Placental pericyte (primary cell): Measurements from ENCODE around the gene RFPL3. TPM values are rescaled to one million over a fixed set of nuclear protein-coding genes. Genes with fewer than 3 reads are reported as not detected.

Experiments
- small RNA-seq: library from RNA; depleted of rRNA; stranded (forward); fragments of <200 nt; gene quantifications from one replicate; pipeline ENCODE3, GENCODE V24; 2012; ENCODE audit warnings: low replicate concordance
- total RNA-seq: library from RNA; depleted of rRNA; stranded (reverse); fragments of >200 nt; gene quantifications from 2 replicates; pipeline ENCODE4 v1.2.3, GENCODE V29; 2012

The RFPL3 gene
- total RNA-seq: not detected in 2 replicates

GRCh38 chr22:32357567-32357966, at the start of gene RFPL3:
TSS of gene RFPL3 (plus strand) at chr22:32357867. CDS start at chr22:32358072, 205 bp downstream.

Small RNA genes within 50 kb of the gene (small RNA-seq; reads per million reads assigned to genes)
- not detected for gene AL021937.2
- not detected for gene IGLVIVOR22-2
- gene RF02171: not detected
- gene RF02172: not detected

Other genes starting within 250 kb of the RFPL3 start
- not detected in 2 replicates for gene C22orf42, start 198.6 kb upstream of the RFPL3 start, total RNA-seq
- not detected in 2 replicates for gene RFPL2, start 152.8 kb upstream of the RFPL3 start, total RNA-seq
- not detected in 2 replicates for gene SLC5A4, start 102.5 kb upstream of the RFPL3 start, total RNA-seq
- 136 and 151 TPM in 2 replicates for gene RTCB, start 54.4 kb downstream of the RFPL3 start, total RNA-seq
- gene BPIFC, start 106.6 kb downstream of the RFPL3 start, total RNA-seq: not detected in 2 replicates
- gene FBXO7, start 116.9 kb downstream of the RFPL3 start, total RNA-seq: 89.2 and 92.4 TPM in 2 replicates